DOHH2 (cell line): ENCODE data around the gene PGP.

Experiments used
- H3F3A ChIP-seq: fragments of 200-600 bp; sonication (generic), shearing (Covaris generic); 2 replicates; pipeline ENCODE4 v1.6.0; 2016; ENCODE audit warnings: antibody characterized with exemption, mild to moderate bottlenecking; ENCODE audit not compliant: control insufficient read depth, insufficient read depth
- H3K27ac ChIP-seq: fragments of 200-600 bp; sonication (generic); 2 replicates; pipeline ENCODE4 v1.5.1; 2014; ENCODE audit warnings: low read depth, mild to moderate bottlenecking, low read length, moderate library complexity
- H3K27me3 ChIP-seq: fragments of 200-600 bp; sonication (generic); 2 replicates; pipeline ENCODE4 v1.6.1; 2014; ENCODE audit warnings: mild to moderate bottlenecking, low read length, mixed read lengths; ENCODE audit not compliant: control insufficient read depth
- H3K36me3 ChIP-seq: fragments of 200-600 bp; sonication (generic); 2 replicates; pipeline ENCODE4 v1.6.1; 2014; ENCODE audit warnings: mild to moderate bottlenecking, low read length, moderate library complexity, mixed read lengths; ENCODE audit not compliant: control insufficient read depth
- H3K4me1 ChIP-seq: fragments of 200-600 bp; sonication (generic); 2 replicates; pipeline ENCODE4 v1.6.1; 2014; ENCODE audit warnings: mild to moderate bottlenecking, low read length, mixed read lengths; ENCODE audit not compliant: control insufficient read depth
- H3K4me2 ChIP-seq: fragments of 200-600 bp; sonication (generic); 2 replicates; pipeline ENCODE4 v1.6.0; 2014; ENCODE audit warnings: mild to moderate bottlenecking, low read length, moderate library complexity
- H3K4me3 ChIP-seq: fragments of 200-600 bp; sonication (generic); 2 replicates; pipeline ENCODE4 v1.5.1; 2014; ENCODE audit warnings: mild to moderate bottlenecking, low read length, mixed read lengths
- H3K79me2 ChIP-seq: fragments of 200-600 bp; sonication (generic); 2 replicates; pipeline ENCODE4 v1.6.1; 2014; ENCODE audit warnings: mild to moderate bottlenecking, low read length, mixed read lengths; ENCODE audit not compliant: control insufficient read depth
- H3K9me2 ChIP-seq: fragments of 200-600 bp; sonication (generic); replicated peaks from 2 replicates; pipeline ENCODE4 v1.6.1; 2014; ENCODE audit warnings: mild to moderate bottlenecking, low read length, mixed read lengths; ENCODE audit not compliant: control insufficient read depth
- H3K9me3 ChIP-seq: fragments of 200-600 bp; sonication (generic); 2 replicates; pipeline ENCODE4 v1.6.1; 2014; ENCODE audit warnings: antibody characterized with exemption, low read length, mixed read lengths; ENCODE audit not compliant: control insufficient read depth, insufficient read depth
- H4K20me1 ChIP-seq: fragments of 200-600 bp; sonication (generic); 2 replicates; pipeline ENCODE4 v1.6.0; 2014; ENCODE audit warnings: low read depth, mild to moderate bottlenecking, antibody characterized with exemption, low read length, moderate library complexity; ENCODE audit not compliant: control insufficient read depth, insufficient read depth
- EZH2phosphoT487 ChIP-seq: fragments of 200-600 bp; sonication (generic); IDR thresholded peaks from 2 replicates; pipeline ENCODE4 v1.6.1; 2017; ENCODE audit warnings: borderline replicate concordance, mild to moderate bottlenecking, antibody characterized with exemption, low read length, moderate library complexity, mixed read lengths
- TF ChIP-seq, protein P1 (sequence below): fragments of 200-600 bp; sonication (generic); IDR thresholded peaks from one replicate; pipeline ENCODE4 v1.5.1; 2014; ENCODE audit warnings: antibody characterized with exemption, mild to moderate bottlenecking, low read depth, low read length; ENCODE audit not compliant: poor library complexity, severe bottlenecking

Gene PGP

DNA sequence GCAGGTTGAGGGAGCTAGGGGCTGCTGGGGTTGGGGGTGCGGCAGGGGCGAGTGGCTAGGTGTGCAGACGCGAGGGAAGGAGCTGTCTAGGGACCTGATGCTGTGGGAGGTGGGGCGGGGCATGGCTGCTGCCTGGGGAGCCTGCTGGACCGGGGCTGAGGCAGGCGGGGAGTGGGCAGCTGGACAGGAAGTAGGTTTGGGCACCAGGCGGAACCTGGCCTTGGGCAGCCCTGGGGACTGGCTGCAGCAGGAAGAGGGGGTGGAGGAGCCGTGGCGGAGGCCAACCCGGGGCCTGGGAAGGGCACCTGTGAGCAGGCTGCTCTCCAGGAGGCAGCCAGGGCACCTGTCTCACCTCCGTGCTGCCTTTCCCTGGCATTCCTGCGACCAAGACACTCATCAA is 15.7 kb upstream of the PGP start:
- H3F3A ChIP-seq, result no peaks in the 10 kb centered on the region
- no peak overlapping the region for H3K4me3 ChIP-seq
- H3K4me2 ChIP-seq, result no peak overlapping the region
- H3K9me2 ChIP-seq, result no peaks in the 10 kb centered on the region
- H3K79me2 ChIP-seq, result peaks cover 33% of the 10 kb centered on the region
- TF ChIP-seq, protein P1, sequence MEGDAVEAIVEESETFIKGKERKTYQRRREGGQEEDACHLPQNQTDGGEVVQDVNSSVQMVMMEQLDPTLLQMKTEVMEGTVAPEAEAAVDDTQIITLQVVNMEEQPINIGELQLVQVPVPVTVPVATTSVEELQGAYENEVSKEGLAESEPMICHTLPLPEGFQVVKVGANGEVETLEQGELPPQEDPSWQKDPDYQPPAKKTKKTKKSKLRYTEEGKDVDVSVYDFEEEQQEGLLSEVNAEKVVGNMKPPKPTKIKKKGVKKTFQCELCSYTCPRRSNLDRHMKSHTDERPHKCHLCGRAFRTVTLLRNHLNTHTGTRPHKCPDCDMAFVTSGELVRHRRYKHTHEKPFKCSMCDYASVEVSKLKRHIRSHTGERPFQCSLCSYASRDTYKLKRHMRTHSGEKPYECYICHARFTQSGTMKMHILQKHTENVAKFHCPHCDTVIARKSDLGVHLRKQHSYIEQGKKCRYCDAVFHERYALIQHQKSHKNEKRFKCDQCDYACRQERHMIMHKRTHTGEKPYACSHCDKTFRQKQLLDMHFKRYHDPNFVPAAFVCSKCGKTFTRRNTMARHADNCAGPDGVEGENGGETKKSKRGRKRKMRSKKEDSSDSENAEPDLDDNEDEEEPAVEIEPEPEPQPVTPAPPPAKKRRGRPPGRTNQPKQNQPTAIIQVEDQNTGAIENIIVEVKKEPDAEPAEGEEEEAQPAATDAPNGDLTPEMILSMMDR, result no peak
- TF ChIP-seq EZH2phosphoT487, result no peak
- no peaks in the 10 kb centered on the region for H3K4me1 ChIP-seq
- H3K9me3 ChIP-seq, result no peaks in the 10 kb centered on the region
- no peak overlapping the region for H3K27ac ChIP-seq
- no peaks in the 10 kb centered on the region for H4K20me1 ChIP-seq
- H3K36me3 ChIP-seq, result peaks cover 64% of the 10 kb centered on the region
- no peaks in the 10 kb centered on the region for H3K27me3 ChIP-seq

DNA sequence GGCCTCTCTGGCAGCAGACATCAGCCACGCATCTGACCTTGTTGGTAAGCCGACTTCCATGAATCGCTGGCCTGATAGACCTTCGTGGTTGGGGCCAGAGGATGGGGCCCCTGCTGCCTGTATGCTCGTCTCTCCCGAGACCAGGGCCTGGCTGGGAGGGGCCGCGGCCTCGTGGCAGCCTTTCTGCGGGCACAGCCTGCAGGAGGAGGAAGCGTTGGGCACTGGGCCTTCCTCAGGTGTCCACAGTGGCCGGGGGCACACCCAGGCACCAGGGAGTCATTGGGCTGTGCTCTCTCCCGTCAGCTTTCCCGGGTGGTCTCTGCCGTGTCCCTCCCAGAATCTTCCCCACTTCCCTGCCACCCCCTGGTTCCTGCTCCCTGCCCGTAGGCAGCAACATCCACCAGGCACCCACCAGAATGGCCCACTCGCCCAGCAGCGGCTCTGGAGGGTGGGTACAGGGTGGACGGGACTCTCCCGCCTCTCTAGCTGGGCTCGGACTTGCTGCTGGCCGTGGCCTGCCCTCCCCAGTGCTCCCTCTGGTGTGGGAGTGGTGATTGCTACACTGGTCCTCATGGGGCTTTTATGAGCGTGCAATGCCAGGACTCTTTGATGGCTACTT is 15.1 kb upstream of the PGP start:
- H3K27ac ChIP-seq, result no peak overlapping the region
- H3K79me2 ChIP-seq, result peaks cover 39% of the 10 kb centered on the region
- H3K4me1 ChIP-seq, result peaks cover 6% of the 10 kb centered on the region
- H4K20me1 ChIP-seq, result no peaks in the 10 kb centered on the region
- H3K4me3 ChIP-seq, result no peak overlapping the region
- no peaks in the 10 kb centered on the region for H3K27me3 ChIP-seq
- H3K36me3 ChIP-seq, result peaks cover 58% of the 10 kb centered on the region
- TF ChIP-seq, protein P1, result no peak
- TF ChIP-seq EZH2phosphoT487, result no peak
- H3K9me2 ChIP-seq, result no peaks in the 10 kb centered on the region
- no peaks in the 10 kb centered on the region for H3K9me3 ChIP-seq
- no peak overlapping the region for H3K4me2 ChIP-seq
- no peaks in the 10 kb centered on the region for H3F3A ChIP-seq

DNA sequence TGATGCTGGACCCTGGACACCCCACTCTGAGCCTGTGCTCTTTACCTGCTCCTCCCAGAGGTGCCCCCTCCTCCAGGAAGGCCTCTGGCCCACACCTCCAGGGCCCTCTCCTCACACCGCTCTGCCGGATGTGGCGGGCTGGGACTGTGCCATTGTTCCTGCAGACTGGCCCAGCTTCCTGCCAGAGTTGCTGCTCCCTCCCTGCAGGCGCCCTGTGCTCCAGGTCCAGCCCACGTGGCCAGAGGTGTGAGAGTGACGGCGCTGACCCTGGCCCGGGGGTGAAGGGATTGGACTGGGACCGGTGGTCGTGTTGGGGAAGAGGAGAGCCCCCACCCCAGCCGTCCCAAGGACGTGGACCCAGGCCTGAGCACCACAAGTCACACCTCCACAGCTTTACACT is 14.5 kb upstream of the PGP start:
- TF ChIP-seq, protein P1, result no peak
- no peak for TF ChIP-seq EZH2phosphoT487
- Histone ChIP-seq H3K4me3 (no peak overlapping the region), H3K79me2 (peaks cover 46% of the 10 kb centered on the region), H3K4me1 (peaks cover 11% of the 10 kb centered on the region), H3K9me3 (no peaks in the 10 kb centered on the region), H3K27me3 (no peaks in the 10 kb centered on the region), H3F3A (no peaks in the 10 kb centered on the region), H3K9me2 (no peaks in the 10 kb centered on the region), H3K27ac (no peak overlapping the region), H3K4me2 (no peak overlapping the region), H3K36me3 (peaks cover 55% of the 10 kb centered on the region), H4K20me1 (no peaks in the 10 kb centered on the region)
